Stimulated activated CD4-positive, alpha-beta T cell treated with anti-CD3 and anti-CD28 coated beads, TNF-alpha, amount 100 ng/mL, for 24 hours (primary cell): ENCODE measurements around the gene VSIG4.
"Not testable (repeated sequence)": the region's sequence is repeated elsewhere in the genome, so short reads cannot be mapped to it uniquely, and the experiment has no call there.

Experiments used
- DNase-seq, 3 experiments: peaks; one replicate each; pipeline ENCODE4 v3.0.0-alpha.2; 2020; ENCODE audit warnings: low read depth in 3 of 3

The VSIG4 gene

GRCh38 chrX:66039944-66040343 lies at the start of gene VSIG4:
Gene VSIG4, minus strand, starts transcription at chrX:66040080. Its CDS starts 82 bp downstream, at chrX:66039998.
- DNase-seq: no peak

GRCh38 chrX:66076801-66077200 lies 36.9 kb upstream of the VSIG4 start:
- DNase-seq: no peak

- peak in 1 of 3 experiments; percentile 28 for DNase-seq
Measured at GRCh38 chrX:66074920-66075879, 35.3 kb upstream of the VSIG4 start.

- no peak for DNase-seq
Measured at GRCh38 chrX:66071126-66071525, 31.2 kb upstream of the VSIG4 start.

GRCh38 chrX:66064261-66064660 lies 24.4 kb upstream of the VSIG4 start:
- DNase-seq: no peak

GRCh38 chrX:66057019-66057418 lies 17.1 kb upstream of the VSIG4 start:
- DNase-seq: not testable (repeated sequence)

- DNase-seq: no peak
Measured at GRCh38 chrX:66054978-66055377, 15.1 kb upstream of the VSIG4 start.

- DNase-seq: no peak
Measured at GRCh38 chrX:66053414-66053813, 13.5 kb upstream of the VSIG4 start.

- no peak for DNase-seq
Measured at GRCh38 chrX:66051980-66052379, 12.1 kb upstream of the VSIG4 start.

GRCh38 chrX:66050140-66050569 lies 10.3 kb upstream of the VSIG4 start:
- no peak for DNase-seq

- no peak for DNase-seq
Measured at GRCh38 chrX:66049056-66049455, 9.2 kb upstream of the VSIG4 start.

GRCh38 chrX:66046612-66047235 lies 6.8 kb upstream of the VSIG4 start:
- peak in 2 of 3 experiments; percentile 12 to 23 for DNase-seq

- DNase-seq: peak in 1 of 3 experiments; percentile 5
Measured at GRCh38 chrX:66045894-66046293, 6.0 kb upstream of the VSIG4 start.

GRCh38 chrX:66043584-66043983 lies 3.7 kb upstream of the VSIG4 start:
- DNase-seq: no peak

GRCh38 chrX:66042307-66043077 lies 2.6 kb upstream of the VSIG4 start:
- no peak for DNase-seq

GRCh38 chrX:66038115-66038514 lies 1.8 kb downstream of the VSIG4 start:
- DNase-seq: no peak

- no peak for DNase-seq
Measured at GRCh38 chrX:66036231-66036630, 3.6 kb downstream of the VSIG4 start.

GRCh38 chrX:66035667-66036066 lies 4.2 kb downstream of the VSIG4 start:
- DNase-seq: no peak

- DNase-seq: peak in 1 of 3 experiments; percentile 7
Measured at GRCh38 chrX:66030505-66031317, 9.2 kb downstream of the VSIG4 start.

- no peak for DNase-seq
Measured at GRCh38 chrX:66028936-66029335, 10.9 kb downstream of the VSIG4 start.

GRCh38 chrX:66024570-66024969 lies 15.3 kb downstream of the VSIG4 start:
- no peak for DNase-seq
